Stimulated activated naive CD8-positive, alpha-beta T cell treated with anti-CD3 and anti-CD28 coated beads, Interleukin-15, Interleukin-2, amounts not matched to agents 100 ng/mL and 50 ng/mL, for 24 hours (primary cell): ENCODE results near the gene AKAP6.

Experiments
- H3K27ac Mint-ChIP-seq: one replicate; pipeline ENCODE4 v1.8.0; 2021; ENCODE audit warnings: mild to moderate bottlenecking, mixed read lengths
- H3K27me3 Mint-ChIP-seq: one replicate; pipeline ENCODE4 v1.8.0; 2021; ENCODE audit warnings: mixed read lengths
- H3K36me3 Mint-ChIP-seq: one replicate; pipeline ENCODE4 v1.8.0; 2021; ENCODE audit warnings: low read depth, mixed read lengths
- H3K4me1 Mint-ChIP-seq: one replicate; pipeline ENCODE4 v1.8.0; 2021; ENCODE audit warnings: low read depth, mixed read lengths
- H3K4me3 Mint-ChIP-seq: one replicate; pipeline ENCODE4 v1.8.0; 2021; ENCODE audit warnings: mild to moderate bottlenecking, mixed read lengths
- H3K9me3 Mint-ChIP-seq: one replicate; pipeline ENCODE4 v1.8.0; 2021; ENCODE audit warnings: mixed read lengths

AKAP6 gene

GRCh38 chr14:32343926-32344430, 14.9 kb downstream of the AKAP6 start:
- Mint-ChIP-seq H3K4me3 (no peak overlapping the region), H3K36me3 (no peaks in the 10 kb centered on the region)

GRCh38 chr14:32345311-32345791, 16.3 kb downstream of the AKAP6 start:
- H3K36me3 Mint-ChIP-seq = no peaks in the 10 kb centered on the region
- H3K4me3 Mint-ChIP-seq = no peak overlapping the region
- no peaks in the 10 kb centered on the region for H3K27me3 Mint-ChIP-seq

More at GRCh38 chr14:32343926-32344430, 14.9 kb downstream of the AKAP6 start:
- no peak overlapping the region for H3K27ac Mint-ChIP-seq
- H3K9me3 Mint-ChIP-seq = no peaks in the 10 kb centered on the region
- no peaks in the 10 kb centered on the region for H3K4me1 Mint-ChIP-seq
- H3K27me3 Mint-ChIP-seq = no peaks in the 10 kb centered on the region

GRCh38 chr14:32349322-32349721, 20.2 kb downstream of the AKAP6 start:
- Mint-ChIP-seq H3K4me3 (no peak overlapping the region), H3K36me3 (no peaks in the 10 kb centered on the region), H3K27ac (no peak overlapping the region), H3K9me3 (peaks cover 4% of the 10 kb centered on the region), H3K4me1 (no peaks in the 10 kb centered on the region), H3K27me3 (no peaks in the 10 kb centered on the region)

More at GRCh38 chr14:32345311-32345791, 16.3 kb downstream of the AKAP6 start:
- Mint-ChIP-seq H3K4me1 (no peaks in the 10 kb centered on the region), H3K9me3 (no peaks in the 10 kb centered on the region), H3K27ac (no peak overlapping the region)

GRCh38 chr14:32350020-32350419, 20.9 kb downstream of the AKAP6 start:
- H3K4me3 Mint-ChIP-seq = no peak overlapping the region
- peaks cover 4% of the 10 kb centered on the region for H3K9me3 Mint-ChIP-seq
- no peaks in the 10 kb centered on the region for H3K27me3 Mint-ChIP-seq
- no peaks in the 10 kb centered on the region for H3K36me3 Mint-ChIP-seq
- no peak overlapping the region for H3K27ac Mint-ChIP-seq
- no peaks in the 10 kb centered on the region for H3K4me1 Mint-ChIP-seq

- Mint-ChIP-seq H3K9me3 (peaks cover 4% of the 10 kb centered on the region), H3K4me1 (no peaks in the 10 kb centered on the region), H3K27ac (no peak overlapping the region), H3K27me3 (no peaks in the 10 kb centered on the region), H3K36me3 (no peaks in the 10 kb centered on the region), H3K4me3 (no peak overlapping the region)
These were observed 23.5 kb downstream of the AKAP6 start for GRCh38 chr14:32352631-32353030.

GRCh38 chr14:32354716-32355115, 25.6 kb downstream of the AKAP6 start:
- Mint-ChIP-seq H3K36me3 (no peaks in the 10 kb centered on the region), H3K27ac (no peak overlapping the region), H3K4me1 (no peaks in the 10 kb centered on the region), H3K27me3 (no peaks in the 10 kb centered on the region), H3K9me3 (peaks cover 4% of the 10 kb centered on the region), H3K4me3 (no peak overlapping the region)

GRCh38 chr14:32358781-32359180, 29.7 kb downstream of the AKAP6 start:
- H3K4me1 Mint-ChIP-seq = no peaks in the 10 kb centered on the region
- H3K36me3 Mint-ChIP-seq = no peaks in the 10 kb centered on the region
- no peaks in the 10 kb centered on the region for H3K9me3 Mint-ChIP-seq
- H3K4me3 Mint-ChIP-seq = no peak overlapping the region
- H3K27ac Mint-ChIP-seq = no peak overlapping the region
- peaks cover 2% of the 10 kb centered on the region for H3K27me3 Mint-ChIP-seq

- H3K27me3 Mint-ChIP-seq = peaks cover 4% of the 10 kb centered on the region
- H3K9me3 Mint-ChIP-seq = no peaks in the 10 kb centered on the region
- no peaks in the 10 kb centered on the region for H3K36me3 Mint-ChIP-seq
- H3K27ac Mint-ChIP-seq = no peak overlapping the region
- H3K4me1 Mint-ChIP-seq = no peaks in the 10 kb centered on the region
- H3K4me3 Mint-ChIP-seq = no peak overlapping the region
These were observed 32.6 kb downstream of the AKAP6 start for GRCh38 chr14:32361674-32362073.

GRCh38 chr14:32363761-32364160, 34.7 kb downstream of the AKAP6 start:
- Mint-ChIP-seq H3K27me3 (peaks cover 4% of the 10 kb centered on the region), H3K4me1 (no peaks in the 10 kb centered on the region), H3K27ac (no peak overlapping the region), H3K36me3 (no peaks in the 10 kb centered on the region), H3K4me3 (no peak overlapping the region), H3K9me3 (no peaks in the 10 kb centered on the region)

GRCh38 chr14:32364941-32365340, 35.8 kb downstream of the AKAP6 start:
- no peaks in the 10 kb centered on the region for H3K9me3 Mint-ChIP-seq
- H3K4me3 Mint-ChIP-seq = no peak overlapping the region
- peaks cover 4% of the 10 kb centered on the region for H3K27me3 Mint-ChIP-seq
- no peaks in the 10 kb centered on the region for H3K4me1 Mint-ChIP-seq
- H3K36me3 Mint-ChIP-seq = no peaks in the 10 kb centered on the region
- H3K27ac Mint-ChIP-seq = no peak overlapping the region

- Mint-ChIP-seq H3K27me3 (peaks cover 4% of the 10 kb centered on the region), H3K36me3 (no peaks in the 10 kb centered on the region), H3K9me3 (no peaks in the 10 kb centered on the region), H3K4me1 (no peaks in the 10 kb centered on the region), H3K4me3 (no peak overlapping the region), H3K27ac (no peak overlapping the region)
These were observed 37.3 kb downstream of the AKAP6 start for GRCh38 chr14:32366256-32366879.

GRCh38 chr14:32366986-32367385, 37.9 kb downstream of the AKAP6 start:
- Mint-ChIP-seq H3K27ac (no peak overlapping the region), H3K4me3 (no peak overlapping the region), H3K36me3 (no peaks in the 10 kb centered on the region), H3K9me3 (no peaks in the 10 kb centered on the region), H3K27me3 (peaks cover 4% of the 10 kb centered on the region), H3K4me1 (no peaks in the 10 kb centered on the region)

GRCh38 chr14:32367516-32367915, 38.4 kb downstream of the AKAP6 start:
- H3K27me3 Mint-ChIP-seq = peaks cover 4% of the 10 kb centered on the region
- H3K27ac Mint-ChIP-seq = no peak overlapping the region
- no peaks in the 10 kb centered on the region for H3K9me3 Mint-ChIP-seq
- no peaks in the 10 kb centered on the region for H3K4me1 Mint-ChIP-seq
- no peaks in the 10 kb centered on the region for H3K36me3 Mint-ChIP-seq
- no peak overlapping the region for H3K4me3 Mint-ChIP-seq

- Mint-ChIP-seq H3K4me3 (no peak overlapping the region), H3K36me3 (no peaks in the 10 kb centered on the region), H3K27ac (no peak overlapping the region), H3K27me3 (peaks cover 4% of the 10 kb centered on the region), H3K4me1 (no peaks in the 10 kb centered on the region), H3K9me3 (no peaks in the 10 kb centered on the region)
These were observed 39.0 kb downstream of the AKAP6 start for GRCh38 chr14:32368107-32368506.

- Mint-ChIP-seq H3K27me3 (no peaks in the 10 kb centered on the region), H3K4me3 (no peak overlapping the region), H3K4me1 (no peaks in the 10 kb centered on the region), H3K36me3 (no peaks in the 10 kb centered on the region), H3K27ac (no peak overlapping the region), H3K9me3 (no peaks in the 10 kb centered on the region)
These were observed 41.6 kb downstream of the AKAP6 start for GRCh38 chr14:32370714-32371113.

GRCh38 chr14:32372154-32372553, 43.1 kb downstream of the AKAP6 start:
- H3K9me3 Mint-ChIP-seq = no peaks in the 10 kb centered on the region
- H3K27ac Mint-ChIP-seq = no peak overlapping the region
- H3K27me3 Mint-ChIP-seq = no peaks in the 10 kb centered on the region

More at GRCh38 chr14:32372154-32372553, 43.1 kb downstream of the AKAP6 start:
- H3K4me1 Mint-ChIP-seq = no peaks in the 10 kb centered on the region
- H3K36me3 Mint-ChIP-seq = no peaks in the 10 kb centered on the region
- H3K4me3 Mint-ChIP-seq = no peak overlapping the region
